ENCODE results near the gene SPDYE3. TPM values are rescaled to one million over a fixed set of nuclear protein-coding genes. Genes with fewer than 3 reads are reported as not detected.
"Not testable (repeated sequence)": the region's sequence is repeated elsewhere in the genome, so short reads cannot be mapped to it uniquely, and the experiment has no call there.

SPDYE3 gene
- total RNA-seq, 1 experiment from 2014 or later, result not detected

- no peaks in the 10 kb centered on the region for H3K27me3 ChIP-seq (replicated peaks; ENCODE audit: insufficient read depth, low read depth, low read length, poor library complexity)
- no peak overlapping the region for H3K27ac ChIP-seq (ENCODE audit: low read depth, low read length, poor library complexity, severe bottlenecking)
- H3K4me3 ChIP-seq (ENCODE audit: low read depth, low read length, poor library complexity, severe bottlenecking), result no peak overlapping the region
- intact Hi-C loops (cut with micrococcal nuclease; ENCODE audit: unreplicated experiment), result no loop called here
- no peaks in the 10 kb centered on the region for H3K9me3 ChIP-seq (ENCODE audit: low read depth, low read length, poor library complexity, severe bottlenecking)
- no peak for DNase-seq (ENCODE audit: low spot score)
- H3K36me3 ChIP-seq (ENCODE audit: insufficient read depth, low read length, poor library complexity, severe bottlenecking), result no peaks in the 10 kb centered on the region
- CTCF ChIA-PET, result interaction anchor here (0.6 kb wide), 1 partner anchor 14 kb away, joined by 6 read pairs; no protein-coding TSS in a partner anchor
- H3K4me1 ChIP-seq (ENCODE audit: insufficient read depth, low read length, poor library complexity, severe bottlenecking), result no peaks in the 10 kb centered on the region
- POLR2A ChIA-PET (ENCODE audit: low non-redundant PET), result no interaction called here
- TF ChIP-seq EZH2 (IDR thresholded peaks at IDR 0.05; ENCODE audit: borderline replicate concordance, low read depth, low read length, poor library complexity, severe bottlenecking), result no peak
- TF ChIP-seq, protein P1, sequence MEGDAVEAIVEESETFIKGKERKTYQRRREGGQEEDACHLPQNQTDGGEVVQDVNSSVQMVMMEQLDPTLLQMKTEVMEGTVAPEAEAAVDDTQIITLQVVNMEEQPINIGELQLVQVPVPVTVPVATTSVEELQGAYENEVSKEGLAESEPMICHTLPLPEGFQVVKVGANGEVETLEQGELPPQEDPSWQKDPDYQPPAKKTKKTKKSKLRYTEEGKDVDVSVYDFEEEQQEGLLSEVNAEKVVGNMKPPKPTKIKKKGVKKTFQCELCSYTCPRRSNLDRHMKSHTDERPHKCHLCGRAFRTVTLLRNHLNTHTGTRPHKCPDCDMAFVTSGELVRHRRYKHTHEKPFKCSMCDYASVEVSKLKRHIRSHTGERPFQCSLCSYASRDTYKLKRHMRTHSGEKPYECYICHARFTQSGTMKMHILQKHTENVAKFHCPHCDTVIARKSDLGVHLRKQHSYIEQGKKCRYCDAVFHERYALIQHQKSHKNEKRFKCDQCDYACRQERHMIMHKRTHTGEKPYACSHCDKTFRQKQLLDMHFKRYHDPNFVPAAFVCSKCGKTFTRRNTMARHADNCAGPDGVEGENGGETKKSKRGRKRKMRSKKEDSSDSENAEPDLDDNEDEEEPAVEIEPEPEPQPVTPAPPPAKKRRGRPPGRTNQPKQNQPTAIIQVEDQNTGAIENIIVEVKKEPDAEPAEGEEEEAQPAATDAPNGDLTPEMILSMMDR (conservative IDR thresholded peaks at IDR 0.05; ENCODE audit: low read depth, low read length), result no peak
- BruUV-seq (replicated peaks), result no TSS peak
Observed at GRCh38 chr7:100275120-100275519, 32.4 kb upstream of the SPDYE3 start.

- BruUV-seq (replicated peaks); DNase-seq (ENCODE audit: low spot score); H3K27ac ChIP-seq (ENCODE audit: low read depth, low read length, poor library complexity, severe bottlenecking); intact Hi-C loops (cut with micrococcal nuclease; ENCODE audit: unreplicated experiment); H3K36me3 ChIP-seq (ENCODE audit: insufficient read depth, low read length, poor library complexity, severe bottlenecking); H3K9me3 ChIP-seq (ENCODE audit: low read depth, low read length, poor library complexity, severe bottlenecking); POLR2A ChIA-PET (ENCODE audit: low non-redundant PET); H3K4me3 ChIP-seq (ENCODE audit: low read depth, low read length, poor library complexity, severe bottlenecking); H3K27me3 ChIP-seq (replicated peaks; ENCODE audit: insufficient read depth, low read depth, low read length, poor library complexity); H3K4me1 ChIP-seq (ENCODE audit: insufficient read depth, low read length, poor library complexity, severe bottlenecking); CTCF ChIA-PET: not testable (repeated sequence)
Observed at GRCh38 chr7:100276126-100276525, 31.4 kb upstream of the SPDYE3 start.

DNA sequence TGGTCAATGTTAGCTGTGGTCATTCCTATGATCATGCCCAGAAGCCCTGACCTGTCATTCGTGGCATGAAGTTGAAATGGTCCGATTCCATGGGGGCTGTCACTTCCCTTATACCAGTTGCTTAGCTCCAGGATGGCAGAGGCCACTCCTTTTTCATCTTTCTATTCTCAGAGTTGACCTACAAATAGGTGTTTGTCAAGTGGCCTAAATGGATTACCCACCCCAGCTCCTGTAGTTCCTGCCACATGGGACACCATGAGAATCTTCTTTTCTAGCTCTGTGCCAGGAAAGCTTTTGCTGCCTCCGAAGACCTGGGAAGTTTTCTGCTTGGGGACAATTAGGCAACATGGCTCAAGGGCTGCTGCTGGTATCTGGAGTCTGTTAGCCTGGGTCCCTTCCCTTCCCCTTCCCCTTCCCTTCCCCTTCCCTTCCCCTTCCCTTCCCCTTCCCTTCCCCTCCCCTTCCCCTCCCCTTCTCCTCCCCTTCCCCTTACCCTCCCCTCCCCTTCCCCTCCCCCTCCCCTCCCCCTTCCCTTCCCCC is 25.4 kb upstream of the SPDYE3 start:
- POLR2A ChIA-PET (ENCODE audit: low non-redundant PET); BruUV-seq (replicated peaks); H3K27me3 ChIP-seq (replicated peaks; ENCODE audit: insufficient read depth, low read depth, low read length, poor library complexity); H3K4me3 ChIP-seq (ENCODE audit: low read depth, low read length, poor library complexity, severe bottlenecking); H3K36me3 ChIP-seq (ENCODE audit: insufficient read depth, low read length, poor library complexity, severe bottlenecking); H3K4me1 ChIP-seq (ENCODE audit: insufficient read depth, low read length, poor library complexity, severe bottlenecking); H3K27ac ChIP-seq (ENCODE audit: low read depth, low read length, poor library complexity, severe bottlenecking); DNase-seq (ENCODE audit: low spot score); intact Hi-C loops (cut with micrococcal nuclease; ENCODE audit: unreplicated experiment); CTCF ChIA-PET; H3K9me3 ChIP-seq (ENCODE audit: low read depth, low read length, poor library complexity, severe bottlenecking): not testable (repeated sequence)

- intact Hi-C loops (cut with micrococcal nuclease; ENCODE audit: unreplicated experiment); DNase-seq (ENCODE audit: low spot score); H3K27ac ChIP-seq (ENCODE audit: low read depth, low read length, poor library complexity, severe bottlenecking); H3K4me1 ChIP-seq (ENCODE audit: insufficient read depth, low read length, poor library complexity, severe bottlenecking); CTCF ChIA-PET; BruUV-seq (replicated peaks); H3K4me3 ChIP-seq (ENCODE audit: low read depth, low read length, poor library complexity, severe bottlenecking); H3K36me3 ChIP-seq (ENCODE audit: insufficient read depth, low read length, poor library complexity, severe bottlenecking); H3K27me3 ChIP-seq (replicated peaks; ENCODE audit: insufficient read depth, low read depth, low read length, poor library complexity); H3K9me3 ChIP-seq (ENCODE audit: low read depth, low read length, poor library complexity, severe bottlenecking): not testable (repeated sequence)
- POLR2A ChIA-PET (ENCODE audit: low non-redundant PET), result interaction anchor here (0.6 kb wide), 1 partner anchor 365 kb away, joined by 9 read pairs; no protein-coding TSS in a partner anchor
Observed at GRCh38 chr7:100283147-100283546, 24.4 kb upstream of the SPDYE3 start.

- not testable (repeated sequence) for BruUV-seq (replicated peaks)
Observed at GRCh38 chr7:100287191-100287969, 20.1 kb upstream of the SPDYE3 start.

DNA sequence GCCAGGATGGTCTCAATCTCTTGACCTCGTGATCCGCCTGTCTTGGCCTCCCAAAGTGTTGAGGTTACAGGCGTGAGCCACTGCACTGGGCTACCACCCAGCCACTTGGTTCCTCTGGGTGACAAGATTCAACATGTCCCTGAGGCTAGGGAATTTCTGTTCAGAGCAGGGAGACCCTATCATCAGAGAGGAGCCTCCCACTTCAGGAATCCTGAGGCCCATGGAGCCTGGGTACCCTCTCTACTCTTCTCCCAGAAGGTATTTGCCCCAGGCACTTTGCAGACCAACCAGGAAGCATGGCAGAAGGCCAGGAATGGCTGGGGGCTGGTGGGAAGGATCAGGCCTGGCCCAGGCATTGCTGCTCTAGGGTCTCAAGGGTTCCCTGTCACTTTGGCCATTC is 19.2 kb upstream of the SPDYE3 start:
- BruUV-seq (replicated peaks); H3K27me3 ChIP-seq (replicated peaks; ENCODE audit: insufficient read depth, low read depth, low read length, poor library complexity); CTCF ChIA-PET; H3K27ac ChIP-seq (ENCODE audit: low read depth, low read length, poor library complexity, severe bottlenecking); DNase-seq (ENCODE audit: low spot score); H3K4me3 ChIP-seq (ENCODE audit: low read depth, low read length, poor library complexity, severe bottlenecking); intact Hi-C loops (cut with micrococcal nuclease; ENCODE audit: unreplicated experiment); H3K9me3 ChIP-seq (ENCODE audit: low read depth, low read length, poor library complexity, severe bottlenecking); POLR2A ChIA-PET (ENCODE audit: low non-redundant PET); H3K4me1 ChIP-seq (ENCODE audit: insufficient read depth, low read length, poor library complexity, severe bottlenecking); H3K36me3 ChIP-seq (ENCODE audit: insufficient read depth, low read length, poor library complexity, severe bottlenecking): not testable (repeated sequence)

More at GRCh38 chr7:100287191-100287969, 20.1 kb upstream of the SPDYE3 start:
- H3K27me3 ChIP-seq (replicated peaks; ENCODE audit: insufficient read depth, low read depth, low read length, poor library complexity); DNase-seq (ENCODE audit: low spot score); POLR2A ChIA-PET (ENCODE audit: low non-redundant PET); H3K4me1 ChIP-seq (ENCODE audit: insufficient read depth, low read length, poor library complexity, severe bottlenecking); H3K9me3 ChIP-seq (ENCODE audit: low read depth, low read length, poor library complexity, severe bottlenecking); intact Hi-C loops (cut with micrococcal nuclease; ENCODE audit: unreplicated experiment); H3K36me3 ChIP-seq (ENCODE audit: insufficient read depth, low read length, poor library complexity, severe bottlenecking); H3K27ac ChIP-seq (ENCODE audit: low read depth, low read length, poor library complexity, severe bottlenecking); H3K4me3 ChIP-seq (ENCODE audit: low read depth, low read length, poor library complexity, severe bottlenecking): not testable (repeated sequence)
- CTCF ChIA-PET, result interaction anchor here (0.7 kb wide), 1 partner anchor 445 kb away, joined by 3 read pairs; no protein-coding TSS in a partner anchor

- H3K27me3 ChIP-seq (replicated peaks; ENCODE audit: insufficient read depth, low read depth, low read length, poor library complexity); H3K9me3 ChIP-seq (ENCODE audit: low read depth, low read length, poor library complexity, severe bottlenecking); POLR2A ChIA-PET (ENCODE audit: low non-redundant PET); H3K27ac ChIP-seq (ENCODE audit: low read depth, low read length, poor library complexity, severe bottlenecking); CTCF ChIA-PET; intact Hi-C loops (cut with micrococcal nuclease; ENCODE audit: unreplicated experiment); H3K36me3 ChIP-seq (ENCODE audit: insufficient read depth, low read length, poor library complexity, severe bottlenecking); BruUV-seq (replicated peaks); H3K4me1 ChIP-seq (ENCODE audit: insufficient read depth, low read length, poor library complexity, severe bottlenecking); DNase-seq (ENCODE audit: low spot score); H3K4me3 ChIP-seq (ENCODE audit: low read depth, low read length, poor library complexity, severe bottlenecking): not testable (repeated sequence)
Observed at GRCh38 chr7:100292162-100292561, 15.3 kb upstream of the SPDYE3 start.

Data from A673 (cell line).